Astrocyte of the cerebellum (primary cell): ENCODE measurements around the gene B3GNT7.

Source experiments
- DNase-seq: peaks from one replicate; pipeline ENCODE4 v3.0.0-alpha.2; 2011; ENCODE audit warnings: low read depth
- H3K4me3 ChIP-seq: 2 replicates; pipeline ENCODE4 v1.5.1; 2011; ENCODE audit warnings: mild to moderate bottlenecking, low read depth, low read length, moderate library complexity
- in situ Hi-C: cut with HindIII; loops from 2 replicates; pipeline ENCODE4 v1.10.0; 2017; ENCODE audit warnings: low sequenced_read_pairs
- TF ChIP-seq, protein P1 (sequence below): IDR thresholded peaks from 2 replicates; pipeline ENCODE4 v1.5.1; 2012; ENCODE audit warnings: low read length, low read depth, moderate library complexity, mild to moderate bottlenecking; ENCODE audit errors: missing control alignments

The B3GNT7 gene

GRCh38 chr2:231364061-231364460 lies 31.4 kb upstream of the B3GNT7 start:
- in situ Hi-C loops, result no loop called here

DNA sequence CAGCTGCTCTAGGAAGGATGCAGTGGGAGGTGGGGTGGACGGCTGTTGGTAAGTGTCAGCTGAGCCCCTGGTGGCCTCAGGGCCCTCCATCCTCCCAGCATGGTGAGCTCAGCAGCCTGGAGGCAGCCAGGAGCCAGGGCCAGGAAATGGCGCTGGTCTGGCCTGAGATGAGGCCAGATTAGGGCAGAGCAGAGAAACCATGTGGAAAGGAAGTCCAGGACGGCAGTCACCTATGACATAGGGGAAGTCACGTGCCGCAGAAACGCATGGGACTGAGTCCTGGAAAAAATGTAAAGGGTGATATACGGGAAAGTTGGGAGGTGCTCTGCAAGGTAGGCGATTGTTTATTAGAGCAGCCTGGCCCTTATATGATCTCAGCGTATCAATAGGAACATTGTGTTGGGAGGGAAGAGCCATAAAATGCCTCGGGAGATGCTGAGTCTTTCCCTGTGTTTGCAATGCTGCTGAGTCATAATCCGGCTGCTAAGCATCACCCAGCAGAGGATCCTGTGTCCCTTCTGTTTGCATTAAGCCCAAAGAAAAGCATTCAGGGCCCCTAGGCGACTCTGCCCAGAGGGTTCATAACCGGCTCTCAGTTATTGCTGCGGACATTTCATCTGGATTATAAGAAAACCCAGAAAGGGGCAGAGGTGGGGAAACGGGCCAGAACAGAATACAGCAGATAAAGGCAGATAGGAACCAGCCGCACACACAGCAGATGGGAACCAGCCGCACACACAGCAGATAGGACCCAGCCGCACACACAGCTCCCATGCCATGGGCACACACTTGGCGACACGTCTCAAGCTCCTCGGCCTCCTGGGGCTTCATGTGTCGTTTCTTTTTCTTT lies 30.3 kb upstream of the B3GNT7 start:
- in situ Hi-C loops, result no loop called here
- DNase-seq, result peak; percentile 11
- TF ChIP-seq, protein P1, sequence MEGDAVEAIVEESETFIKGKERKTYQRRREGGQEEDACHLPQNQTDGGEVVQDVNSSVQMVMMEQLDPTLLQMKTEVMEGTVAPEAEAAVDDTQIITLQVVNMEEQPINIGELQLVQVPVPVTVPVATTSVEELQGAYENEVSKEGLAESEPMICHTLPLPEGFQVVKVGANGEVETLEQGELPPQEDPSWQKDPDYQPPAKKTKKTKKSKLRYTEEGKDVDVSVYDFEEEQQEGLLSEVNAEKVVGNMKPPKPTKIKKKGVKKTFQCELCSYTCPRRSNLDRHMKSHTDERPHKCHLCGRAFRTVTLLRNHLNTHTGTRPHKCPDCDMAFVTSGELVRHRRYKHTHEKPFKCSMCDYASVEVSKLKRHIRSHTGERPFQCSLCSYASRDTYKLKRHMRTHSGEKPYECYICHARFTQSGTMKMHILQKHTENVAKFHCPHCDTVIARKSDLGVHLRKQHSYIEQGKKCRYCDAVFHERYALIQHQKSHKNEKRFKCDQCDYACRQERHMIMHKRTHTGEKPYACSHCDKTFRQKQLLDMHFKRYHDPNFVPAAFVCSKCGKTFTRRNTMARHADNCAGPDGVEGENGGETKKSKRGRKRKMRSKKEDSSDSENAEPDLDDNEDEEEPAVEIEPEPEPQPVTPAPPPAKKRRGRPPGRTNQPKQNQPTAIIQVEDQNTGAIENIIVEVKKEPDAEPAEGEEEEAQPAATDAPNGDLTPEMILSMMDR, result no peak
- H3K4me3 ChIP-seq, result no peak overlapping the region

More at GRCh38 chr2:231364061-231364460, 31.4 kb upstream of the B3GNT7 start:
- no peak overlapping the region for H3K4me3 ChIP-seq
- no peak for DNase-seq
- TF ChIP-seq, protein P1, result no peak

- DNase-seq, result no peak
- no peak overlapping the region for H3K4me3 ChIP-seq
- TF ChIP-seq, protein P1, result no peak
- in situ Hi-C loops, result no loop called here
Measured at GRCh38 chr2:231367178-231367577, 28.3 kb upstream of the B3GNT7 start.

- in situ Hi-C loops, result no loop called here
- no peak overlapping the region for H3K4me3 ChIP-seq
- TF ChIP-seq, protein P1, result no peak
- no peak for DNase-seq
Measured at GRCh38 chr2:231369580-231370428, 25.7 kb upstream of the B3GNT7 start.

- in situ Hi-C loops, result no loop called here
- H3K4me3 ChIP-seq, result no peak overlapping the region
- TF ChIP-seq, protein P1, result no peak
- no peak for DNase-seq
Measured at GRCh38 chr2:231370429-231370748, 25.1 kb upstream of the B3GNT7 start.

DNA sequence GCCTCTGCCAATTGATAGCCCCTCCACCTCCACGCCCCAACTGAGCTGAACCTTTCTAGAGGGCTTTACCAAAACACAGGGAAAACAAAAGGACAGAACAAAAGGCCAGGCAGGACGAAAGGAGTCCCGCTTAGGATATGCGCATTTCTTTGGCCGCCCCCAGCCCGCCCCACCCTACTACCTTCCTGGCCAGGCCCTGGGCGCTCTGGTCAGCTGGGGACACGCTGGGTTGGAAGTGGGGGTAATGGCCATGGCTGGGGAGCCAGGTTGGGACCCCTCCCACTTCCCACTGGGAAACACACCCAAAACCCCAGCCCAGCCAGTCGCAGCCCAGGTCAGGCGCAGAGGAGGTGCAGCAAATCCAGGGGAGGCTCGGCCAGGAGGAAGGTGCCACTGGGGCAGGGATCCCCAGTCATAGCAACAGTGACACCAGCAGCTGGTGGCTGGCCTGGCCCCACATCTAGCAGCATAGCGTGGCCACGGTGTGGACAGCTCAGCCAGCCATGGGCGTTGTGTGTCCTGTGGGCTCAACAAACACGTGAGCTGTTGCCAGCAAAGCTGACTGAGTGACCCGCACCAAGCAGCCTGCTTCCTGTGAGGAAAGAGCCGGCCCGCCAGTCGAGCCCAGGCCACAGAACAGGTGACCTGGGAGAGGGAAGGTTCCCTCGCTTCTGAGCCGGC lies 24.6 kb upstream of the B3GNT7 start:
- in situ Hi-C loops, result no loop called here
- TF ChIP-seq, protein P1, result no peak
- DNase-seq, result no peak
- H3K4me3 ChIP-seq, result no peak overlapping the region
